ENCODE data around the gene STX2. TPM values are rescaled to one million over a fixed set of nuclear protein-coding genes. Genes with fewer than 3 reads are reported as not detected.
A peak's percentile ranks its signal among the peaks of the same experiment; 100 is the strongest.

Gene STX2
- total and polyA plus RNA-seq, 2 donors from 2014 or later: 10.1 to 20.4 TPM

DNA sequence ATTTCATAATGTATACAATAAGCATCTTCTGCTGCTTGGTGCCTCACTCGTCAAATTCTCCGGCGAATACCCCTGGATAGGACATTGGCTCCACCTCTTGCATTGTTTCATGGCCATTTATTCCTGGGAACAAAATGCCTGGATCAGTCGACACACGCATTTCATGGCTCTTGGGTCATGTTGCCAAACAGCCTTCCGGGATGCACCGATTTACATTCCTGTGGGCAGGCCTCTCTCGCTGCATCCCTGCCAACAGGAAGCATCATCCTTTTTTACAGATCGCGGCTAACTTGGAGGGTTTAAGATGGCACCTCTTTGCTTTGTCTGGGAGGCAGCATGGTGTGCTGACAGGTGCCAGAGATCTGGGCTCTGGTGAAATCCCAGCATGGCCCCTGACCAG lies 90.3 kb downstream of the STX2 start:
- no peak for TF ChIP-seq CTCF (IDR thresholded peaks at IDR 0.05; ENCODE audit: borderline replicate concordance, extremely low read depth, insufficient read depth)
- Histone ChIP-seq H3K27ac (ENCODE audit: low read depth in 2 of 2, low read length in 2 of 2) (no peak overlapping the region), H3K9ac (ENCODE audit: low read length in 3 of 3) (no peak overlapping the region), H3K4me3 (ENCODE audit: low read length in 3 of 3) (no peak overlapping the region), H3K4me1 (ENCODE audit: control insufficient read depth in 2 of 3, insufficient read depth in 2 of 3, low read depth in 1 of 3, low read length in 3 of 3) (peaks cover 0 to 3% (median 0%) of the 10 kb centered on the region in 3 donors), H3K36me3 (ENCODE audit: control insufficient read depth in 2 of 3, insufficient read depth in 3 of 3, low read length in 3 of 3) (no peaks in the 10 kb centered on the region), H3K9me3 (ENCODE audit: control insufficient read depth in 2 of 3, insufficient read depth in 1 of 3, low read length in 3 of 3) (no peaks in the 10 kb centered on the region), H3K27me3 (ENCODE audit: control insufficient read depth, insufficient read depth, low read length) (no peaks in the 10 kb centered on the region)
- DNase-seq (peak in 1 of 5 donors; percentile 29), FAIRE-seq (no peak)
- intact Hi-C loops (cut with DNase I): no loop called here

DNA sequence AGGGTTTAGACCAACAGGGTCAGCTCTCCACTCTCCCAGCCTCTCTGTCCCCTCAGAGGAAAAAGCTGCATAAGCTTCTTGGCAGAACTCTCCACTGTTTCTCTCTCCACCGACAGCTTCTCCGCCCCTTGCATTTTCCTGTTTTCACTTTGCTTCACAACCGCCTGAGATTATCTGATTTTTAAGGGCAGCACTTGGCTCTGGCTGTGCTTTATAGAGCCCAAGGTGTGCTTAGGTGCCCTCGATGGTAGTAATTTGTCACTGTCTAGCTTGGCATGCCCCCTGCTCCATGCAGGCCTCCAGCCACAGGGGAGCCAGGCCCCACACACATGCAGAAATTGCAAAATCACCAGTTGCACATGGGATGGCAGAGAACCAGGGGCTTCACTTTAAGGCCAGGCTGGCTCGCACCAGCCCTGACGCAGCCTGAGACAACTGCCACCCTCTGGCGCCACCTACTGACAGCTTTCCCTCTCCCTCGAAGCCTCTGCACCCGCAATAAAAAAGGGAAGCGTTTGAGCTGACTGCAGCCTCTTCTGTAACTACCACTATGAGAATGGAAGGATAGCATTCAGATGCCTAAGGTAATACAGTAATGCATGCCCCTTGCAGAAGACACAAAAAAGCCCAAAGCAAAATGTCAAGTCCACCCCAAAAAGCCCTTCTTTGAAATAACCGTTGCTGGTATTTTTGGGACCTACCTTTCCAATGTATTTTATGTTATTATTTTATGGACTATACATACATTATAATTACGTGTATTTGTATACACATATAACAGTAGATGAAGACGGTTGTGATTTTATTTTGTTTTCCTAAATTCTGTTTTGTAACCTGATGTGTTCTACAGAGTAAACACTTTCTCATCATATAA lies 90.9 kb downstream of the STX2 start:
- no peak overlapping the region for H3K4me3 ChIP-seq (ENCODE audit: low read length in 3 of 3)
- intact Hi-C loops (cut with DNase I): no loop called here
- peak; percentile 83 for TF ChIP-seq CTCF (IDR thresholded peaks at IDR 0.05; ENCODE audit: borderline replicate concordance, extremely low read depth, insufficient read depth)
- peaks cover 0 to 3% (median 0%) of the 10 kb centered on the region in 3 donors for H3K4me1 ChIP-seq (ENCODE audit: control insufficient read depth in 2 of 3, insufficient read depth in 2 of 3, low read depth in 1 of 3, low read length in 3 of 3)
- no peaks in the 10 kb centered on the region for H3K36me3 ChIP-seq (ENCODE audit: control insufficient read depth in 2 of 3, insufficient read depth in 3 of 3, low read length in 3 of 3)
- no peak for FAIRE-seq
- H3K27ac ChIP-seq (ENCODE audit: low read depth in 2 of 2, low read length in 2 of 2): no peak overlapping the region
- DNase-seq: peak; percentile 84 to 90 (median 89)
- H3K9ac ChIP-seq (ENCODE audit: low read length in 3 of 3): no peak overlapping the region
- no peaks in the 10 kb centered on the region for H3K27me3 ChIP-seq (ENCODE audit: control insufficient read depth, insufficient read depth, low read length)
- no peaks in the 10 kb centered on the region for H3K9me3 ChIP-seq (ENCODE audit: control insufficient read depth in 2 of 3, insufficient read depth in 1 of 3, low read length in 3 of 3)

DNA sequence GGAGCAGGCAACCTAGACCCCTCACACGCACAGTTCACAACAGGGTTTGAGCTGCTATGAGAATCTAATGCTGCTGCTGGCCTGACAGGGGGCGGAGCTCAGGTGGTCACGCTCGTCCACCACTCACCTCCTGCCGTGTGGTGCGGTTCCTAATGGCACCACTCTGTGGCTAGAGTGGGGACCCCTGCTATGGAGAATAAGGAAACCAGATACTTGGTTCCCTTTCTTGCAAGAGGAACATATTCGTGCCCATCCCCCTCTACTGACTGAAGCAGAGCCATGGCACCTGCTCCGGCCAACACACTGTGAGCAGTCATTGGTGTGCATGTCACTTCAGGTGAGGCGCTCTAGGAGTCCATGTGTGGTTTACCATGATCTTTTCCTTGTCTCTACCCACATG lies 92.5 kb downstream of the STX2 start:
- DNase-seq (peak in 1 of 5 donors; percentile 32), FAIRE-seq (no peak)
- no peaks in the 10 kb centered on the region for H3K27me3 ChIP-seq (ENCODE audit: control insufficient read depth, insufficient read depth, low read length)
- no peaks in the 10 kb centered on the region for H3K36me3 ChIP-seq (ENCODE audit: control insufficient read depth in 2 of 3, insufficient read depth in 3 of 3, low read length in 3 of 3)
- no peak overlapping the region for H3K27ac ChIP-seq (ENCODE audit: low read depth in 2 of 2, low read length in 2 of 2)
- H3K4me1 ChIP-seq (ENCODE audit: control insufficient read depth in 2 of 3, insufficient read depth in 2 of 3, low read depth in 1 of 3, low read length in 3 of 3): peaks cover 0 to 3% (median 0%) of the 10 kb centered on the region in 3 donors
- H3K9me3 ChIP-seq (ENCODE audit: control insufficient read depth in 2 of 3, insufficient read depth in 1 of 3, low read length in 3 of 3): no peaks in the 10 kb centered on the region
- no peak overlapping the region for H3K4me3 ChIP-seq (ENCODE audit: low read length in 3 of 3)
- no peak for TF ChIP-seq CTCF (IDR thresholded peaks at IDR 0.05; ENCODE audit: borderline replicate concordance, extremely low read depth, insufficient read depth)
- intact Hi-C loops (cut with DNase I): no loop called here
- H3K9ac ChIP-seq (ENCODE audit: low read length in 3 of 3): no peak overlapping the region
